ENCODE measurements around the gene MED29. TPM values are rescaled to one million over a fixed set of nuclear protein-coding genes. Genes with fewer than 3 reads are reported as not detected.

MED29 gene
- total and polyA plus RNA-seq, 10 of the 15 experiments (the other 5 are each of a cell fraction or from before 2014, with no cell fraction given), result 3.2 to 36.6 (median 22.8) TPM

GRCh38 chr19:39390751-39391437, at the start of gene MED29, which contains the start of gene PAF1 (continued):
- no peak for TF ChIP-seq BRCA1 (IDR thresholded peaks at IDR 0.05; ENCODE audit: low read depth, low read length)
- TF ChIP-seq NR2C2 (IDR thresholded peaks at IDR 0.05; ENCODE audit: borderline replicate concordance, control insufficient read depth, insufficient read length, low read depth), result no peak
- TF ChIP-seq MXI1 (IDR thresholded peaks at IDR 0.05; ENCODE audit: low read depth, low read length), result peak; percentile 26; the same call in 1 of the 2 replicates
- TF ChIP-seq ZNF384 (IDR thresholded peaks at IDR 0.05; ENCODE audit: borderline replicate concordance, low read depth, low read length), result no peak
- no peak for TF ChIP-seq BCLAF1 (IDR thresholded peaks at IDR 0.05)
- no peak for TF ChIP-seq WRNIP1 (IDR thresholded peaks at IDR 0.05; ENCODE audit: borderline replicate concordance, low read depth, low read length)
- TF ChIP-seq RELB (IDR thresholded peaks at IDR 0.05; ENCODE audit: low read depth), result no peak; the same call in 1 of the 2 replicates
- TF ChIP-seq HSF1 (IDR thresholded peaks at IDR 0.05; ENCODE audit: low read depth, low read length), result no peak
- no peak for TF ChIP-seq SRF (IDR thresholded peaks at IDR 0.05; ENCODE audit: low read depth in 2 of 2, low read length in 2 of 2)
- peak; percentile 98 for TF ChIP-seq POLR2AphosphoS5 (IDR thresholded peaks at IDR 0.05; ENCODE audit: low read length)
- TF ChIP-seq SUZ12 (IDR thresholded peaks at IDR 0.05; ENCODE audit: unreplicated experiment), result no peak
- TF ChIP-seq ZNF24 (IDR thresholded peaks at IDR 0.05), result no peak
- no peak for TF ChIP-seq CBX5 (IDR thresholded peaks at IDR 0.05; ENCODE audit: low read depth)
- TF ChIP-seq SMC3 (IDR thresholded peaks at IDR 0.05; ENCODE audit: borderline replicate concordance, low read length), result no peak
- TF ChIP-seq NFXL1 (IDR thresholded peaks at IDR 0.05; ENCODE audit: borderline replicate concordance), result no peak
- peak; percentile 61; the same call in 1 of the 2 replicates for TF ChIP-seq NR2F1 (conservative IDR thresholded peaks at IDR 0.05)
- peak; percentile 80 for TF ChIP-seq POU2F2 (IDR thresholded peaks at IDR 0.05; ENCODE audit: borderline replicate concordance, low read depth, low read length)
- peak; percentile 97; the same call in 1 of the 2 replicates for TF ChIP-seq RB1 (IDR thresholded peaks at IDR 0.05; ENCODE audit: borderline replicate concordance)
- TF ChIP-seq ETV6 (conservative IDR thresholded peaks at IDR 0.05 in 1 of 2, IDR thresholded peaks at IDR 0.05 in 1 of 2; ENCODE audit: borderline replicate concordance in 1 of 2, low read depth in 1 of 2), result no peak
- peak; percentile 62; the same call in 1 of the 2 replicates for TF ChIP-seq ZBTB33 (IDR thresholded peaks at IDR 0.05)
- TF ChIP-seq CHD2 (IDR thresholded peaks at IDR 0.05; ENCODE audit: borderline replicate concordance, low read depth, low read length), result peak; percentile 93
- TF ChIP-seq TCF7 (IDR thresholded peaks at IDR 0.05; ENCODE audit: borderline replicate concordance), result no peak

Measured in GM12878 (cell line).